ENCODE data around the gene TMEM236.
A peak's percentile ranks its signal among the peaks of the same experiment; 100 is the strongest.
"Not testable (repeated sequence)": the region's sequence is repeated elsewhere in the genome, so short reads cannot be mapped to it uniquely, and the experiment has no call there.

The TMEM236 gene

GRCh38 chr10:17751781-17752445, at the start of gene TMEM236:
TSS of gene TMEM236 (plus strand) at chr10:17752201. CDS start at chr10:17752296, 95 bp downstream.
- no peak for DNase-seq (ENCODE audit: low spot score)

- no peak for DNase-seq (ENCODE audit: low spot score)
These were observed 48.3 kb upstream of the TMEM236 start for GRCh38 chr10:17703706-17704105.

GRCh38 chr10:17708821-17709220, 43.2 kb upstream of the TMEM236 start:
- DNase-seq (ENCODE audit: low spot score) = no peak

GRCh38 chr10:17709492-17709891, 42.5 kb upstream of the TMEM236 start:
- no peak for DNase-seq (ENCODE audit: low spot score)

- DNase-seq (ENCODE audit: low spot score) = no peak
These were observed 41.8 kb upstream of the TMEM236 start for GRCh38 chr10:17710181-17710580.

- DNase-seq (ENCODE audit: low spot score) = no peak
These were observed 39.9 kb upstream of the TMEM236 start for GRCh38 chr10:17712053-17712452.

- DNase-seq (ENCODE audit: low spot score) = peak; percentile 75
These were observed 39.1 kb upstream of the TMEM236 start for GRCh38 chr10:17712717-17713471.

GRCh38 chr10:17713758-17714157, 38.2 kb upstream of the TMEM236 start:
- no peak for DNase-seq (ENCODE audit: low spot score)

GRCh38 chr10:17716161-17716560, 35.8 kb upstream of the TMEM236 start:
- DNase-seq (ENCODE audit: low spot score) = no peak

GRCh38 chr10:17722317-17723014, 29.5 kb upstream of the TMEM236 start:
- not testable (repeated sequence) for DNase-seq (ENCODE audit: low spot score)

GRCh38 chr10:17725703-17726102, 26.3 kb upstream of the TMEM236 start:
- no peak for DNase-seq (ENCODE audit: low spot score)

- DNase-seq (ENCODE audit: low spot score) = no peak
These were observed 22.4 kb upstream of the TMEM236 start for GRCh38 chr10:17729630-17730029.

GRCh38 chr10:17730667-17731066, 21.3 kb upstream of the TMEM236 start:
- no peak for DNase-seq (ENCODE audit: low spot score)

- DNase-seq (ENCODE audit: low spot score) = no peak
These were observed 20.5 kb upstream of the TMEM236 start for GRCh38 chr10:17731331-17732020.

GRCh38 chr10:17733620-17734019, 18.4 kb upstream of the TMEM236 start:
- DNase-seq (ENCODE audit: low spot score) = no peak

GRCh38 chr10:17734432-17735080, 17.4 kb upstream of the TMEM236 start:
- DNase-seq (ENCODE audit: low spot score) = peak; percentile 92

- DNase-seq (ENCODE audit: low spot score) = peak; percentile 89
These were observed 16.6 kb upstream of the TMEM236 start for GRCh38 chr10:17735166-17735941.

- no peak for DNase-seq (ENCODE audit: low spot score)
These were observed 15.8 kb upstream of the TMEM236 start for GRCh38 chr10:17736223-17736622.

GRCh38 chr10:17737027-17737965, 14.7 kb upstream of the TMEM236 start:
- DNase-seq (ENCODE audit: low spot score) = peak; percentile 81

GRCh38 chr10:17740668-17741067, 11.3 kb upstream of the TMEM236 start:
- no peak for DNase-seq (ENCODE audit: low spot score)

Data from cerebellar cortex (tissue), 1 donor.